Measurements from ENCODE around the gene RTTN.

The RTTN gene

GRCh38 chr18:69956665-69957620 lies 248.5 kb downstream of the RTTN start:
- TF ChIP-seq CTCF (IDR thresholded peaks at IDR 0.05; ENCODE audit: low read depth, low read length) = no peak
- no peak for DNase-seq (ENCODE audit: low read depth in 2 of 2)
- no peak overlapping the region for H3K4me3 ChIP-seq (replicated peaks in 1 of 2; ENCODE audit: low read depth in 2 of 2, low read length in 2 of 2)

GRCh38 chr18:69956057-69956456 lies 249.4 kb downstream of the RTTN start:
- H3K4me3 ChIP-seq (replicated peaks in 1 of 2; ENCODE audit: low read depth in 2 of 2, low read length in 2 of 2) = no peak overlapping the region
- no peak for DNase-seq (ENCODE audit: low read depth in 2 of 2)
- no peak for TF ChIP-seq CTCF (IDR thresholded peaks at IDR 0.05; ENCODE audit: low read depth, low read length)

- TF ChIP-seq CTCF (IDR thresholded peaks at IDR 0.05; ENCODE audit: low read depth, low read length) = no peak
- H3K4me3 ChIP-seq (replicated peaks in 1 of 2; ENCODE audit: low read depth in 2 of 2, low read length in 2 of 2) = no peak overlapping the region
- no peak for DNase-seq (ENCODE audit: low read depth in 2 of 2)
Observed at GRCh38 chr18:69954719-69955480, 250.6 kb downstream of the RTTN start.

- DNase-seq (ENCODE audit: low read depth in 2 of 2) = no peak
- no peak overlapping the region for H3K4me3 ChIP-seq (replicated peaks in 1 of 2; ENCODE audit: low read depth in 2 of 2, low read length in 2 of 2)
- no peak for TF ChIP-seq CTCF (IDR thresholded peaks at IDR 0.05; ENCODE audit: low read depth, low read length)
Observed at GRCh38 chr18:69953191-69953590, 252.3 kb downstream of the RTTN start.

All from cardiac fibroblast (primary cell).